H1 (cell line): Measurements from ENCODE around the gene FCAR. TPM values are rescaled to one million over a fixed set of nuclear protein-coding genes. Genes with fewer than 3 reads are reported as not detected.

Source experiments
- CTCF ChIA-PET: fragments of 300-600 bp; sonication (Branson Sonifier 250); formaldehyde crosslinking; loops from one replicate; lab custom pipeline; 2021; ENCODE audit not compliant: partially characterized antibody; lab: Charles Lee
- POLR2A ChIA-PET: fragments of 300-600 bp; sonication (Branson Sonifier 250); formaldehyde crosslinking; loops from one replicate; lab custom pipeline; 2021; ENCODE audit warnings: inconsistent platforms; ENCODE audit not compliant: partially characterized antibody; lab: Charles Lee
- DNase-seq, 2 experiments: peaks; one replicate each; pipeline versions ENCODE4 v3.0.0 to v3.0.0-alpha.2; 2010 to 2022; ENCODE audit warnings: low spot score in 2 of 2, low read depth in 1 of 2, mixed read lengths in 1 of 2
- FAIRE-seq: peaks from 2 replicates; lab custom pipeline; 2011; peaks lifted over from hg19 to GRCh38; lab: Jason Lieb, UNC
- H2AFZ ChIP-seq: 2 replicates; pipeline ENCODE4 v1.8.1; 2012; ENCODE audit warnings: low read length, inconsistent platforms
- H2AK5ac ChIP-seq: 2 replicates; pipeline ENCODE4 v1.6.1; 2013; ENCODE audit warnings: low read depth, low read length
- H2BK120ac ChIP-seq: replicated peaks from 2 replicates; pipeline ENCODE3; 2013; ENCODE audit warnings: low read depth, low read length, inconsistent platforms
- H2BK12ac ChIP-seq: 2 replicates; pipeline ENCODE4 v1.6.1; 2013; ENCODE audit warnings: low read depth, low read length
- H2BK15ac ChIP-seq: 2 replicates; pipeline ENCODE4 v1.6.1; 2013; ENCODE audit warnings: low read length
- H2BK20ac ChIP-seq: 2 replicates; pipeline ENCODE4 v1.6.1; 2013; ENCODE audit warnings: low read length
- H2BK5ac ChIP-seq: 2 replicates; pipeline ENCODE4 v1.6.1; 2013; ENCODE audit warnings: low read depth, low read length
- H3K14ac ChIP-seq: 2 replicates; pipeline ENCODE4 v1.6.1; 2013; ENCODE audit warnings: inconsistent platforms; ENCODE audit not compliant: insufficient read length
- H3K18ac ChIP-seq: 2 replicates; pipeline ENCODE4 v1.6.1; 2013; ENCODE audit warnings: low read length; ENCODE audit errors: extremely low read depth
- H3K23ac ChIP-seq: 2 replicates; pipeline ENCODE4 v1.6.1; 2013; ENCODE audit warnings: inconsistent platforms; ENCODE audit not compliant: insufficient read length
- H3K23me2 ChIP-seq: 2 replicates; pipeline ENCODE4 v1.6.1; 2013; ENCODE audit warnings: low read depth, low read length
- H3K27ac ChIP-seq: 2 replicates; pipeline ENCODE4 v1.6.1; 2011; ENCODE audit warnings: low read depth, low read length, inconsistent platforms
- H3K27me3 ChIP-seq, 4 experiments: replicated peaks in 1 of 4; 1 replicate in 1 of 4; 2 replicates in 3 of 4; pipeline versions ENCODE4 v1.6.1 to v1.8.1; 2011 to 2013; ENCODE audit warnings: low read length in 3 of 4, mild to moderate bottlenecking in 3 of 4, inconsistent platforms in 2 of 4, mixed read lengths in 2 of 4, moderate library complexity in 1 of 4; ENCODE audit not compliant: control insufficient read depth in 3 of 4, insufficient read depth in 3 of 4; ENCODE audit errors: extremely low read depth in 1 of 4
- H3K36me3 ChIP-seq, 4 experiments: 2 replicates each; pipeline versions ENCODE4 v1.6.1 to v1.8.1; 2011 to 2013; ENCODE audit warnings: mild to moderate bottlenecking in 4 of 4, low read length in 3 of 4, moderate library complexity in 2 of 4, control low read depth in 1 of 4, inconsistent platforms in 1 of 4; ENCODE audit not compliant: insufficient read depth in 4 of 4, control insufficient read depth in 2 of 4
- H3K4ac ChIP-seq: replicated peaks from 2 replicates; pipeline ENCODE3; 2013; ENCODE audit warnings: low read length, low read depth, mixed read lengths, inconsistent platforms; ENCODE audit not compliant: insufficient read length
- H3K4me1 ChIP-seq, 4 experiments: replicated peaks in 1 of 4; 1 replicate in 1 of 4; 2 replicates in 3 of 4; pipeline versions ENCODE4 v1.6.1 to v1.8.1; 2011 to 2013; ENCODE audit warnings: low read length in 3 of 4, inconsistent platforms in 2 of 4, mixed read lengths in 1 of 4; ENCODE audit not compliant: insufficient read depth in 4 of 4, control insufficient read depth in 3 of 4
- H3K4me2 ChIP-seq, 2 experiments: 2 replicates each; pipeline versions ENCODE4 v1.6.1 to v1.8.1; 2011 to 2013; ENCODE audit warnings: low read depth in 2 of 2, low read length in 2 of 2, control low read depth in 1 of 2, inconsistent platforms in 1 of 2, mild to moderate bottlenecking in 1 of 2; ENCODE audit not compliant: insufficient read depth in 1 of 2
- H3K4me3 ChIP-seq, 4 experiments: fragments of 200-600, 300-600 bp in 1 of 4; sonication (generic), shearing (Covaris generic), sonication (Bioruptor Twin) in 1 of 4; 2 replicates each; pipeline versions ENCODE4 v1.5.1 to v1.8.1; 2011 to 2016; ENCODE audit warnings: low read length in 4 of 4, low read depth in 3 of 4, control low read depth in 2 of 4, inconsistent platforms in 2 of 4, mild to moderate bottlenecking in 2 of 4, mixed read lengths in 1 of 4, moderate library complexity in 1 of 4; ENCODE audit not compliant: insufficient read depth in 2 of 4; ENCODE audit errors: extremely low read depth in 1 of 4
- H3K56ac ChIP-seq: replicated peaks from 2 replicates; pipeline ENCODE3; 2013; ENCODE audit warnings: low read depth, mild to moderate bottlenecking, mixed read lengths, low read length, inconsistent platforms; ENCODE audit not compliant: insufficient read length
- H3K79me1 ChIP-seq: 2 replicates; pipeline ENCODE4 v1.6.1; 2013; ENCODE audit warnings: low read depth, low read length, control low read depth
- H3K79me2 ChIP-seq, 2 experiments: 2 replicates each; pipeline versions ENCODE4 v1.6.1 to v1.8.1; 2012 to 2013; ENCODE audit warnings: low read length in 2 of 2, mild to moderate bottlenecking in 2 of 2, inconsistent platforms in 1 of 2; ENCODE audit not compliant: insufficient read depth in 2 of 2, control insufficient read depth in 1 of 2
- H3K9ac ChIP-seq, 4 experiments: replicated peaks in 1 of 4; 1 replicate in 1 of 4; 2 replicates in 3 of 4; pipeline versions ENCODE4 v1.6.1 to v1.8.1; 2011 to 2013; ENCODE audit warnings: low read depth in 3 of 4, low read length in 3 of 4, control low read depth in 2 of 4, mild to moderate bottlenecking in 2 of 4, moderate library complexity in 2 of 4, inconsistent platforms in 1 of 4; ENCODE audit errors: extremely low read depth in 1 of 4
- H3K9me3 ChIP-seq, 2 experiments: 2 replicates each; pipeline versions ENCODE4 v1.6.1 to v1.8.1; 2012 to 2013; ENCODE audit warnings: mild to moderate bottlenecking in 2 of 2, moderate library complexity in 2 of 2, control low read depth in 1 of 2, inconsistent platforms in 1 of 2, low read depth in 1 of 2, low read length in 1 of 2, mixed read lengths in 1 of 2; ENCODE audit not compliant: insufficient read depth in 2 of 2
- H4K20me1 ChIP-seq, 2 experiments: replicated peaks in 1 of 2; 2 replicates each; pipeline versions ENCODE3 to v1.8.1; 2011 to 2013; ENCODE audit warnings: inconsistent platforms in 2 of 2, low read length in 2 of 2, mild to moderate bottlenecking in 1 of 2; ENCODE audit not compliant: insufficient read depth in 2 of 2, control insufficient read depth in 1 of 2
- H4K5ac ChIP-seq: 2 replicates; pipeline ENCODE4 v1.6.1; 2013; ENCODE audit warnings: low read length, low read depth, mixed read lengths, inconsistent platforms; ENCODE audit not compliant: insufficient read length
- H4K8ac ChIP-seq: 2 replicates; pipeline ENCODE4 v1.8.0; 2013; ENCODE audit warnings: mild to moderate bottlenecking, moderate library complexity, low read length, inconsistent platforms; ENCODE audit not compliant: insufficient read depth; ENCODE audit errors: extremely low read depth
- H4K91ac ChIP-seq: replicated peaks from 2 replicates; pipeline ENCODE3; 2013; ENCODE audit warnings: low read length, mixed read lengths, inconsistent platforms; ENCODE audit not compliant: insufficient read length
- CBX8 ChIP-seq: fragments of 300-800, 300-1000 bp; sonication (generic); IDR thresholded peaks from 2 replicates; pipeline ENCODE4 v1.7.1; 2016; ENCODE audit warnings: low read depth, low read length, borderline replicate concordance
- KDM1A ChIP-seq: fragments of 200-600, 300-600 bp; sonication (generic); IDR thresholded peaks from 2 replicates; pipeline ENCODE4 v1.7.1; 2016; ENCODE audit warnings: mild to moderate bottlenecking, low read length, borderline replicate concordance
- NANOG ChIP-seq: IDR thresholded peaks from 2 replicates; pipeline ENCODE4 v1.6.1; 2011; ENCODE audit warnings: low read length, low read depth, mild to moderate bottlenecking, inconsistent platforms; ENCODE audit not compliant: insufficient read depth, poor library complexity, severe bottlenecking
- RFX5 ChIP-seq: IDR thresholded peaks from 2 replicates; pipeline ENCODE4 v1.6.1; 2011; ENCODE audit warnings: low read depth, low read length, improper control_type of control experiment, borderline replicate concordance
- TAF1 ChIP-seq: IDR thresholded peaks from 2 replicates; pipeline ENCODE4 v1.6.1; 2011; ENCODE audit warnings: mild to moderate bottlenecking, low read depth, low read length
- TAF7 ChIP-seq: optimal IDR thresholded peaks from 2 replicates; pipeline ENCODE3; 2011; ENCODE audit warnings: low read depth, mild to moderate bottlenecking, inconsistent platforms, low read length, moderate library complexity, borderline replicate concordance
- WGBS, 2 experiments: shearing (Covaris generic) in 1 of 2; methylation state at CpG; one replicate each; pipeline versions ENCODE4 v1.1.6 to v1.1.7; 2013 to 2015; ENCODE audit warnings: low lambda C conversion rate in 2 of 2, mixed read lengths in 2 of 2, inconsistent platforms in 1 of 2, low coverage in 1 of 2, missing lambda C conversion rate in 1 of 2; ENCODE audit not compliant: insufficient replicate concordance in 2 of 2, insufficient coverage in 1 of 2, insufficient read length in 1 of 2; ENCODE audit errors: extremely low coverage in 1 of 2, missing lambda C conversion rate in 1 of 2; 5-methylcytosine and 5-hydroxymethylcytosine counted together
- polyA plus RNA-seq, 7 experiments: library from polyadenylated mRNA; depleted of rRNA in 3 of 7; stranded (reverse) in 5 of 7; unstranded in 2 of 7; fragments of >200 nt in 5 of 7; fragments of 200-250 nt in 2 of 7; gene quantifications; 1 replicate in 5 of 7; 2 replicates in 1 of 7; 4 replicates in 1 of 7; pipeline versions ENCODE4 v1.2.1 to v1.2.3, GENCODE V29; 2011 to 2013; ENCODE audit warnings: missing spikeins in 2 of 7, mixed read lengths in 2 of 7
- total RNA-seq: library from RNA; stranded (reverse); fragmentation: NEBNext Ultra II Directional; extraction: Animal tissue kit (Norgen Biotek cat#: 25700); gene quantifications from 2 replicates; pipeline ENCODE4 v1.2.1, GENCODE V29; 2021

Gene FCAR
- total and polyA plus RNA-seq, 2 of the 8 experiments (the other 6 are each of a cell fraction or from before 2014, with no cell fraction given): not detected

DNA sequence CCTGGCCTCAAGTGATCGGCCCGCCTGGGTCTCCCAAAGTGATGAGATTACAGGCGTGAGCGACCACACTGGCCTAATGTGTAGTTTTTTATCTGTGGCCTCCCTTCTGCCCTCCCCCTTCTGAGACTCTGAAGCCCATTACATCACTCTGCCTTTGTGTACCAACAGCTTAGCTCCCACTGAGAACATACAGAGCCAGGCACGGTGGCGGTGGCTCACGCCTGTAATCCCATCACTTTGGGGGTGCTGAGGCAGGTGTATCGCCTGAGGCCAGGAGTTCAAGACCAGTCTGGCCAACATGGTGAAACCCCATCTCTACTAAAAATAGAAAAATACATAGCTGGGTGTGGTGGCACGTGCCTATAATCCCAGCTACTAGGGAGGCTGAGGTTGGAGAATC lies 44.5 kb downstream of the FCAR start:
- FAIRE-seq (no peak), DNase-seq (no peak)
- Histone ChIP-seq H4K8ac (no peak overlapping the region), H3K4me3 (no peak overlapping the region), H4K20me1 (no peaks in the 10 kb centered on the region), H2BK5ac (no peak overlapping the region), H3K56ac (no peak overlapping the region), H3K79me1 (no peaks in the 10 kb centered on the region), H3K18ac (no peak overlapping the region), H2BK20ac (no peak overlapping the region), H3K27me3 (no peaks in the 10 kb centered on the region), H3K9me3 (no peaks in the 10 kb centered on the region), H3K4me1 (no peaks in the 10 kb centered on the region), H3K9ac (no peak overlapping the region), H2BK12ac (no peak overlapping the region), H4K5ac (no peak overlapping the region), H3K36me3 (no peaks in the 10 kb centered on the region), H4K91ac (no peak overlapping the region), H3K79me2 (no peaks in the 10 kb centered on the region), H2AK5ac (no peak overlapping the region), H2BK120ac (no peak overlapping the region), H3K4ac (no peak overlapping the region), H3K23me2 (no peaks in the 10 kb centered on the region), H3K14ac (no peak overlapping the region), H2AFZ (no peak overlapping the region), H3K27ac (no peak overlapping the region), H3K4me2 (no peak overlapping the region), H3K23ac (no peak overlapping the region), H2BK15ac (no peak overlapping the region)
- ChIA-PET CTCF (interaction anchor here (1.0 to 4.0 kb wide), 4 partner anchors 37 to 500 kb away, joined by 3 to 39 read pairs (median 5); no protein-coding TSS in a partner anchor), POLR2A (interaction anchor here (0.8 kb wide), 1 partner anchor 128 kb away, joined by 3 read pairs; no protein-coding TSS in a partner anchor)
- TF ChIP-seq CBX8 (no peak), KDM1A (no peak), TAF1 (no peak), RFX5 (no peak), NANOG (no peak), TAF7 (no peak)
- WGBS, 2 experiments: 93% methylated on average over 9 of the region's 9 CpGs; no CpG with 5 or more reads in 1 of the 2 experiments
